Transverse colon (tissue), 4 donors: ENCODE results near the gene TMSB4X. TPM values are rescaled to one million over a fixed set of nuclear protein-coding genes. Genes with fewer than 3 reads are reported as not detected.

Experiments
- DNase-seq: peaks from one replicate; pipeline ENCODE4 v3.0.0-alpha.2; 2019
- H3K27ac ChIP-seq, 4 donors: fragments of 200-600 bp; sonication (generic); 2 replicates each; pipeline ENCODE4 v1.5.1; 2016 to 2018; ENCODE audit warnings: inconsistent platforms in 4 of 4
- H3K27me3 ChIP-seq: fragments of 200-600 bp; sonication (generic); 2 replicates; pipeline ENCODE4 v1.5.1; 2017; ENCODE audit warnings: inconsistent platforms
- H3K36me3 ChIP-seq, 4 donors: fragments of 200-600 bp; sonication (generic); 2 replicates each; pipeline ENCODE4 v1.5.1; 2017 to 2019; ENCODE audit warnings: inconsistent platforms in 4 of 4
- H3K4me1 ChIP-seq, 4 donors: fragments of 200-600 bp; sonication (generic); 2 replicates each; pipeline ENCODE4 v1.5.1; 2017 to 2020; ENCODE audit warnings: inconsistent platforms in 4 of 4
- H3K4me3 ChIP-seq, 4 donors: fragments of 200-600 bp; sonication (generic); 1 replicate in 1 of 4; 2 replicates in 3 of 4; pipeline versions ENCODE4 v1.5.1 to v1.6.1; 2017 to 2019; ENCODE audit warnings: inconsistent platforms in 4 of 4
- H3K9me3 ChIP-seq, 2 donors: fragments of 200-600 bp; sonication (generic); 2 replicates each; pipeline ENCODE4 v1.5.1; 2017 to 2019; ENCODE audit warnings: inconsistent platforms in 2 of 2
- CTCF ChIP-seq, 5 experiments: fragments of 200-600 bp in 3 of 5; fragments of 450-650 bp in 2 of 5; sonication (generic) in 3 of 5; IDR thresholded peaks; 1 replicate in 2 of 5; 2 replicates in 3 of 5; pipeline ENCODE4 v1.5.1; 2016 to 2017; ENCODE audit warnings: antibody characterized with exemption in 5 of 5, inconsistent platforms in 3 of 5, mild to moderate bottlenecking in 2 of 5, moderate library complexity in 1 of 5
- EP300 ChIP-seq: sonication (generic); formaldehyde crosslinking; IDR thresholded peaks from one replicate; pipeline ENCODE4 v1.6.1; 2017; ENCODE audit warnings: antibody characterized with exemption, low read depth
- POLR2A ChIP-seq: fragments of 450-650 bp; IDR thresholded peaks from one replicate; pipeline ENCODE4 v1.6.1; 2016; ENCODE audit warnings: antibody characterized with exemption, mild to moderate bottlenecking, moderate library complexity
- POLR2AphosphoS5 ChIP-seq, 3 donors: sonication (generic); formaldehyde crosslinking; IDR thresholded peaks; one replicate each; pipeline ENCODE4 v1.6.1; 2016; ENCODE audit warnings: antibody characterized with exemption in 3 of 3
- WGBS, 2 donors: methylation state at CpG; one replicate each; pipeline ENCODE4 v1.1.5; 2018; ENCODE audit warnings: low coverage in 1 of 2; 5-methylcytosine and 5-hydroxymethylcytosine counted together
- in situ Hi-C, 4 donors: fragments of 200-750 bp; cut with MboI; loops; one replicate each; pipeline versions ENCODE4 v1.15.0 to v1.15.1; 2017; ENCODE audit warnings: low sequenced_read_pairs in 3 of 4, low pct_ligation_motif_present in 1 of 4, low pct_unique_long_range_greater_than_20kb in 1 of 4
- intact Hi-C: fragments of 100-400 bp; cut with DNase I; formaldehyde crosslinking; loops from one replicate; pipeline ENCODE4 v1.15.1; 2023; ENCODE audit warnings: low total_unique reads
- total RNA-seq, 4 donors: library from RNA; depleted of rRNA; stranded (reverse); fragments of >200 nt; gene quantifications; one replicate each; pipeline ENCODE4 v1.1.0, GENCODE V29; 2016

TMSB4X gene
- total RNA-seq, 4 donors from 2014 or later: 680 to 4,578 (median 2,996) TPM

GRCh38 chrX:12996934-12997435 is 22.1 kb downstream of the TMSB4X start:
- in situ Hi-C loops: loop anchor here in 2 of 4 donors (25.0 kb wide), 2 partner anchors 90 to 265 kb away; no protein-coding TSS in a partner anchor
- no peak for DNase-seq
- Histone ChIP-seq H3K4me1 (peaks cover 3 to 49% (median 17%) of the 10 kb centered on the region in 4 donors), H3K27me3 (no peaks in the 10 kb centered on the region), H3K36me3 (no peaks in the 10 kb centered on the region), H3K27ac (peak overlapping the region in 2 of 4 donors; percentile 66 to 75), H3K9me3 (no peaks in the 10 kb centered on the region), H3K4me3 (no peak overlapping the region)
- intact Hi-C loops: no loop called here
- WGBS, 2 donors: 83% methylated on average over 3 of the region's 3 CpGs; no CpG with 5 or more reads in 1 of the 2 donors
- TF ChIP-seq POLR2AphosphoS5 (IDR thresholded peaks at IDR 0.05): no peak
- TF ChIP-seq CTCF (IDR thresholded peaks at IDR 0.05): no peak

GRCh38 chrX:12997906-12998687 is 23.2 kb downstream of the TMSB4X start:
- Histone ChIP-seq H3K27ac (peak overlapping the region; percentile 54 to 75 (median 64)), H3K9me3 (no peaks in the 10 kb centered on the region), H3K4me1 (peaks cover 3 to 47% (median 17%) of the 10 kb centered on the region in 4 donors), H3K4me3 (no peak overlapping the region), H3K36me3 (no peaks in the 10 kb centered on the region), H3K27me3 (no peaks in the 10 kb centered on the region)
- WGBS, 2 donors: 27% methylated on average over 5 of the region's 5 CpGs; no CpG with 5 or more reads in 1 of the 2 donors
- intact Hi-C loops (no loop called here), in situ Hi-C loops (loop anchor here in 2 of 4 donors (25.0 kb wide), 2 partner anchors 89 to 264 kb away; no protein-coding TSS in a partner anchor)
- DNase-seq: no peak
- no peak for TF ChIP-seq POLR2AphosphoS5 (IDR thresholded peaks at IDR 0.05)
- no peak for TF ChIP-seq EP300
- TF ChIP-seq CTCF (IDR thresholded peaks at IDR 0.05): no peak
- TF ChIP-seq POLR2A: no peak

DNA sequence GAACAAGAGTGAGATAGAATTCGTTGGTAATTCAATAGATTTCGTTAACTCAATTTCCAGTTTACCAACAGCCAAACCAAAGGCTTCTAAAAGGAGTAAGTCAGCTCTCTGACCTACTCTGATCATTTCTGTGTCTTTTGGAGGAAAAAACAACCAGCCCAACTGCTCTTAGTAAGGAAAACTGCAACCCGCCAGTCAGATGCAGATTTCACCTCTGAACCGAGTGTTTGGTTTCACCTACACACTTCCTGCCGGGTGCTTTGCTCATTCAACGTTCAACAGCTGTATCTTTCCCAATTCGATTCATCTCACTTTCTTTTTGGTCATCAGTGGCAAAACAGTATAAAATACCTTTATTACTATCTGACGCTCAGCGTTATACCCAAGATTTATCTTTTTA is 24.5 kb downstream of the TMSB4X start:
- intact Hi-C loops (no loop called here), in situ Hi-C loops (loop anchor here in 2 of 4 donors (25.0 kb wide), 2 partner anchors 88 to 263 kb away; no protein-coding TSS in a partner anchor)
- peak overlapping the region; percentile 63 to 78 (median 73) for H3K27ac ChIP-seq
- no peaks in the 10 kb centered on the region for H3K36me3 ChIP-seq
- 58 to 100% methylated on average over 1 to 9 of the region's 9 CpGs for WGBS, 2 donors
- H3K27me3 ChIP-seq: no peaks in the 10 kb centered on the region
- no peak overlapping the region for H3K4me3 ChIP-seq
- no peak for DNase-seq
- no peaks in the 10 kb centered on the region for H3K9me3 ChIP-seq
- peaks cover 3 to 43% (median 17%) of the 10 kb centered on the region in 4 donors for H3K4me1 ChIP-seq
- TF ChIP-seq CTCF (IDR thresholded peaks at IDR 0.05): no peak

- no peaks in the 10 kb centered on the region for H3K27me3 ChIP-seq
- peaks cover 3 to 41% (median 17%) of the 10 kb centered on the region in 4 donors for H3K4me1 ChIP-seq
- no peaks in the 10 kb centered on the region for H3K36me3 ChIP-seq
- TF ChIP-seq POLR2A (no peak), EP300 (no peak), CTCF (IDR thresholded peaks at IDR 0.05) (no peak), POLR2AphosphoS5 (IDR thresholded peaks at IDR 0.05) (no peak)
- H3K4me3 ChIP-seq: no peak overlapping the region
- in situ Hi-C loops (no loop called here), intact Hi-C loops (no loop called here)
- DNase-seq: no peak
- H3K27ac ChIP-seq: peak overlapping the region; percentile 63 to 78 (median 73)
- 40 to 46% methylated on average over 5 to 8 of the region's 8 CpGs for whole genome bisulfite sequencing, 2 donors
- no peaks in the 10 kb centered on the region for H3K9me3 ChIP-seq
These were observed 25.4 kb downstream of the TMSB4X start for GRCh38 chrX:13000301-13000811.
